H9 (cell line): ENCODE measurements around the gene VPS18. TPM values are rescaled to one million over a fixed set of nuclear protein-coding genes. Genes with fewer than 3 reads are reported as not detected.

Source experiments
- DNase-seq: peaks from one replicate; pipeline ENCODE4 v3.0.0-alpha.2; 2017
- H2AFZ ChIP-seq: one replicate; pipeline ENCODE4 v1.6.1; 2013; ENCODE audit warnings: mild to moderate bottlenecking, low read length, control low read depth, moderate library complexity
- H2AK5ac ChIP-seq: 2 replicates; pipeline ENCODE4 v1.6.1; 2013; ENCODE audit warnings: low read length, control low read depth, mixed read lengths; ENCODE audit not compliant: insufficient read length
- H2BK120ac ChIP-seq: one replicate; pipeline ENCODE4 v1.6.1; 2013; ENCODE audit warnings: low read depth, mild to moderate bottlenecking, low read length, control low read depth, inconsistent platforms; ENCODE audit not compliant: poor library complexity, severe bottlenecking
- H2BK12ac ChIP-seq: 2 replicates; pipeline ENCODE4 v1.6.1; 2013; ENCODE audit warnings: low read length, control low read depth, mixed read lengths, low read depth; ENCODE audit not compliant: insufficient read length
- H2BK15ac ChIP-seq: 2 replicates; pipeline ENCODE4 v1.6.1; 2013; ENCODE audit warnings: low read depth, low read length, control low read depth
- H2BK20ac ChIP-seq: one replicate; pipeline ENCODE4 v1.6.1; 2013; ENCODE audit warnings: low read depth, mild to moderate bottlenecking, low read length, control low read depth, inconsistent platforms; ENCODE audit not compliant: poor library complexity, severe bottlenecking
- H2BK5ac ChIP-seq: 2 replicates; pipeline ENCODE4 v1.6.1; 2013; ENCODE audit warnings: low read length, control low read depth, mixed read lengths; ENCODE audit not compliant: insufficient read length
- H3K14ac ChIP-seq: 2 replicates; pipeline ENCODE4 v1.6.1; 2013; ENCODE audit warnings: low read length, control low read depth; ENCODE audit not compliant: insufficient read depth
- H3K18ac ChIP-seq: 2 replicates; pipeline ENCODE4 v1.6.1; 2013; ENCODE audit warnings: low read depth, mild to moderate bottlenecking, mixed read lengths, low read length, control low read depth; ENCODE audit not compliant: insufficient read length
- H3K23ac ChIP-seq: 2 replicates; pipeline ENCODE4 v1.6.1; 2013; ENCODE audit warnings: low read length, control low read depth, mixed read lengths, low read depth; ENCODE audit not compliant: insufficient read length
- H3K23me2 ChIP-seq: 2 replicates; pipeline ENCODE4 v1.6.1; 2013; ENCODE audit warnings: low read depth, mild to moderate bottlenecking, mixed read lengths, low read length, control low read depth; ENCODE audit not compliant: insufficient read length, poor library complexity, severe bottlenecking
- H3K27ac ChIP-seq: 2 replicates; pipeline ENCODE4 v1.5.1; 2013; ENCODE audit warnings: low read length, control low read depth, mixed read lengths, low read depth; ENCODE audit not compliant: insufficient read length
- H3K27me3 ChIP-seq: 2 replicates; pipeline ENCODE4 v1.6.1; 2013; ENCODE audit warnings: low read length, control low read depth, inconsistent platforms; ENCODE audit not compliant: insufficient read depth
- H3K4ac ChIP-seq: 2 replicates; pipeline ENCODE4 v1.6.1; 2013; ENCODE audit warnings: low read depth, mild to moderate bottlenecking, control low read depth, inconsistent platforms, low read length, moderate library complexity
- H3K4me1 ChIP-seq: 2 replicates; pipeline ENCODE4 v1.6.1; 2013; ENCODE audit warnings: low read length, control low read depth, inconsistent platforms; ENCODE audit not compliant: insufficient read depth
- H3K4me2 ChIP-seq: 2 replicates; pipeline ENCODE4 v1.6.1; 2013; ENCODE audit warnings: low read length, control low read depth, mixed read lengths; ENCODE audit not compliant: insufficient read length, insufficient read depth
- H3K56ac ChIP-seq: 2 replicates; pipeline ENCODE4 v1.6.1; 2013; ENCODE audit warnings: low read depth, mild to moderate bottlenecking, mixed read lengths, low read length, control low read depth; ENCODE audit not compliant: insufficient read length
- H3K79me1 ChIP-seq: 2 replicates; pipeline ENCODE4 v1.6.1; 2013; ENCODE audit warnings: low read depth, mild to moderate bottlenecking, moderate library complexity, low read length, control low read depth, inconsistent platforms; ENCODE audit not compliant: insufficient read depth, poor library complexity, severe bottlenecking
- H3K79me2 ChIP-seq: 2 replicates; pipeline ENCODE4 v1.6.1; 2013; ENCODE audit warnings: low read length, control low read depth, inconsistent platforms; ENCODE audit not compliant: insufficient read depth
- H3K9ac ChIP-seq: 2 replicates; pipeline ENCODE4 v1.6.1; 2013; ENCODE audit warnings: low read length, control low read depth, mixed read lengths; ENCODE audit not compliant: insufficient read length; ENCODE audit errors: extremely low read depth
- H3K9me3 ChIP-seq: one replicate; pipeline ENCODE4 v1.6.1; 2013; ENCODE audit warnings: low read depth, low read length, inconsistent platforms; ENCODE audit not compliant: control insufficient read depth
- H3T11ph ChIP-seq: one replicate; pipeline ENCODE4 v1.6.1; 2013; ENCODE audit warnings: mild to moderate bottlenecking, low read length, control low read depth, inconsistent platforms
- H4K20me1 ChIP-seq: one replicate; pipeline ENCODE4 v1.6.1; 2013; ENCODE audit not compliant: control insufficient read depth, insufficient read length, insufficient read depth
- H4K5ac ChIP-seq: 2 replicates; pipeline ENCODE4 v1.6.1; 2013; ENCODE audit warnings: low read depth, mild to moderate bottlenecking, mixed read lengths, low read length, control low read depth; ENCODE audit not compliant: insufficient read length
- H4K8ac ChIP-seq: replicated peaks from 2 replicates; pipeline ENCODE4 v1.6.1; 2013; ENCODE audit warnings: low read length, control low read depth, mixed read lengths, low read depth; ENCODE audit not compliant: insufficient read length
- H4K91ac ChIP-seq: 2 replicates; pipeline ENCODE4 v1.6.1; 2013; ENCODE audit warnings: low read depth, mild to moderate bottlenecking, moderate library complexity, mixed read lengths, low read length, control low read depth; ENCODE audit not compliant: insufficient read length
- H3K27ac Mint-ChIP-seq, 3 experiments: 2 replicates in 2 of 3; 3 replicates in 1 of 3; pipeline ENCODE4 v1.8.0; 2020 to 2021; ENCODE audit warnings: mixed read lengths in 3 of 3, mild to moderate bottlenecking in 1 of 3, moderate library complexity in 1 of 3
- H3K27me3 Mint-ChIP-seq: 2 replicates; pipeline ENCODE4 v1.8.0; 2021; ENCODE audit warnings: low read depth, mild to moderate bottlenecking, moderate library complexity, mixed read lengths
- H3K36me3 Mint-ChIP-seq, 3 experiments: 2 replicates in 2 of 3; 3 replicates in 1 of 3; pipeline ENCODE4 v1.8.0; 2020 to 2021; ENCODE audit warnings: low read depth in 3 of 3, mixed read lengths in 3 of 3; ENCODE audit not compliant: insufficient read depth in 1 of 3
- H3K4me1 Mint-ChIP-seq, 2 experiments: 2 replicates each; pipeline ENCODE4 v1.8.0; 2020; ENCODE audit warnings: mixed read lengths in 2 of 2
- H3K4me3 Mint-ChIP-seq, 2 experiments: 2 replicates in 1 of 2; 3 replicates in 1 of 2; pipeline ENCODE4 v1.8.0; 2020 to 2021; ENCODE audit warnings: mild to moderate bottlenecking in 2 of 2, mixed read lengths in 2 of 2, moderate library complexity in 1 of 2
- H3K9me3 Mint-ChIP-seq, 2 experiments: 2 replicates in 1 of 2; 3 replicates in 1 of 2; pipeline ENCODE4 v1.8.0; 2020; ENCODE audit warnings: mild to moderate bottlenecking in 2 of 2, mixed read lengths in 2 of 2, moderate library complexity in 1 of 2
- CTCF ChIP-seq: fragments of 200-600 bp; sonication (generic); conservative IDR thresholded peaks from 3 replicates; pipeline ENCODE4 v1.8.0; 2021; ENCODE audit warnings: antibody characterized with exemption, mild to moderate bottlenecking
- WGBS: extraction: QIAGEN DNeasy Blood & Tissue Kit; methylation state at CpG from one replicate; pipeline ENCODE4 v1.1.7; 2013; ENCODE audit warnings: missing lambda C conversion rate, low lambda C conversion rate, mixed read lengths; ENCODE audit not compliant: insufficient read length; ENCODE audit errors: extremely low coverage; 5-methylcytosine and 5-hydroxymethylcytosine counted together
- total RNA-seq: library from RNA; stranded (reverse); gene quantifications from 2 replicates; pipeline ENCODE4 v1.2.1, GENCODE V29; 2021

Gene VPS18
- total RNA-seq, 1 experiment from 2014 or later: 45.0 TPM

GRCh38 chr15:40952901-40953712 is 58.9 kb downstream of the VPS18 start, which contains the start of gene CHAC1:
Gene CHAC1, plus strand, starts transcription at chr15:40953471. Its CDS starts 113 bp downstream, at chr15:40953584.
- Histone ChIP-seq H3K18ac (peak within 1 kb of the TSS; percentile 98), H4K8ac (no peak within 1 kb of the TSS), H2BK5ac (peak within 1 kb of the TSS; percentile 87), H3T11ph (peak within 1 kb of the TSS; percentile 8), H2BK15ac (no peak within 1 kb of the TSS), H4K5ac (peak within 1 kb of the TSS; percentile 72), H2BK120ac (peak within 1 kb of the TSS; percentile 40), H3K14ac (peak within 1 kb of the TSS; percentile 95), H3K9me3 (no peaks in the 10 kb centered on the region), H3K23ac (no peak within 1 kb of the TSS), H3K79me2 (no peaks in the 10 kb centered on the region; the same call in 1 of the 2 replicates), H3K4me2 (peak within 1 kb of the TSS; percentile 83), H3K4me1 (peaks cover 5% of the 10 kb centered on the region; the same call in 1 of the 2 replicates), H3K56ac (peak within 1 kb of the TSS; percentile 59), H2BK12ac (peak within 1 kb of the TSS; percentile 36), H3K27me3 (no peaks in the 10 kb centered on the region), H3K9ac (peak within 1 kb of the TSS; percentile 92), H3K79me1 (no peaks in the 10 kb centered on the region), H4K91ac (peak within 1 kb of the TSS; percentile 51), H3K23me2 (peaks cover 18% of the 10 kb centered on the region), H2AK5ac (no peak within 1 kb of the TSS), H3K4ac (peak within 1 kb of the TSS; percentile 7; the same call in 1 of the 2 replicates), H4K20me1 (no peaks in the 10 kb centered on the region), H2BK20ac (no peak within 1 kb of the TSS), H3K27ac (peak within 1 kb of the TSS; percentile 59), H2AFZ (no peak within 1 kb of the TSS)
- peaks cover 18 to 35% (median 29%) of the 10 kb centered on the region in 3 experiments for H3K36me3 Mint-ChIP-seq
- peaks cover 42 to 56% of the 10 kb centered on the region in 2 experiments for H3K4me1 Mint-ChIP-seq
- peak; percentile 99 for DNase-seq
- no CpG with 5 or more reads among the region's 72 CpGs for WGBS
- H3K9me3 Mint-ChIP-seq: no peaks in the 10 kb centered on the region; a peak in 1 of 5 replicates
- peak within 1 kb of the TSS; percentile 87 to 96 for H3K4me3 Mint-ChIP-seq
- peak within 1 kb of the TSS; percentile 98 to 99 (median 99) for H3K27ac Mint-ChIP-seq
- TF ChIP-seq CTCF: no peak; the same call in 2 of the 3 replicates
- H3K27me3 Mint-ChIP-seq: peaks cover 2% of the 10 kb centered on the region

Other genes starting within 250 kb of the VPS18 start
- 39.2 and 44.8 TPM in 2 replicates for gene RAD51, start 199.3 kb upstream of the VPS18 start, total RNA-seq
- 24.9 and 28.3 TPM in 2 replicates for gene RMDN3, start 139.2 kb upstream of the VPS18 start, total RNA-seq
- 33.0 and 37.0 TPM in 2 replicates for gene GCHFR, start 130.4 kb upstream of the VPS18 start, total RNA-seq
- gene C15orf62, start 124.5 kb upstream of the VPS18 start, total RNA-seq: 0.44 and 0.70 TPM in 2 replicates
- gene ZFYVE19, start 87.4 kb upstream of the VPS18 start, total RNA-seq: 10.7 and 11.3 TPM in 2 replicates
- 38.3 and 44.4 TPM in 2 replicates for gene DNAJC17, start 87.0 kb upstream of the VPS18 start, total RNA-seq
- gene PPP1R14D, start 65.7 kb upstream of the VPS18 start, total RNA-seq: not detected in 2 replicates
- gene SPINT1, start 50.4 kb upstream of the VPS18 start, total RNA-seq: 129 and 130 TPM in 2 replicates
- 3.9 and 4.3 TPM in 2 replicates for gene RHOV, start 20.2 kb upstream of the VPS18 start, total RNA-seq
- 0.28 and 0.35 TPM in 2 replicates for gene DLL4, start 34.9 kb downstream of the VPS18 start, total RNA-seq
- 47.2 and 48.7 TPM in 2 replicates for gene CHAC1, start 59.0 kb downstream of the VPS18 start, total RNA-seq
- 25.6 and 29.2 TPM in 2 replicates for gene INO80, start 221.8 kb downstream of the VPS18 start, total RNA-seq